Activated T-cell treated with anti-CD3 and anti-CD28 coated beads, Interleukin-2, amount 50 U/mL, for 24 hours (primary cell): ENCODE data around the gene AMOTL1.

Experiments
- DNase-seq: peaks from one replicate; pipeline ENCODE4 v3.0.0-alpha.2; 2020
- H3K27ac Mint-ChIP-seq: 2 replicates; pipeline ENCODE4 v1.8.0; 2020; ENCODE audit warnings: mild to moderate bottlenecking, mixed read lengths
- H3K27me3 Mint-ChIP-seq: 2 replicates; pipeline ENCODE4 v1.8.0; 2020; ENCODE audit warnings: mixed read lengths
- H3K36me3 Mint-ChIP-seq: 2 replicates; pipeline ENCODE4 v1.8.0; 2020; ENCODE audit warnings: low read depth, mixed read lengths
- H3K4me1 Mint-ChIP-seq: 2 replicates; pipeline ENCODE4 v1.8.0; 2020; ENCODE audit warnings: low read depth, mixed read lengths
- H3K4me3 Mint-ChIP-seq: 2 replicates; pipeline ENCODE4 v1.8.0; 2020; ENCODE audit warnings: mild to moderate bottlenecking, moderate library complexity, mixed read lengths
- H3K9me3 Mint-ChIP-seq: 2 replicates; pipeline ENCODE4 v1.8.0; 2020; ENCODE audit warnings: mixed read lengths

Gene AMOTL1

GRCh38 chr11:94735907-94736306 lies 32.2 kb upstream of the AMOTL1 start:
- Mint-ChIP-seq H3K9me3 (no peaks in the 10 kb centered on the region), H3K27me3 (peaks cover 12% of the 10 kb centered on the region), H3K4me3 (no peak overlapping the region), H3K4me1 (peaks cover 4% of the 10 kb centered on the region), H3K27ac (no peak overlapping the region), H3K36me3 (no peaks in the 10 kb centered on the region)
- DNase-seq = no peak

GRCh38 chr11:94737171-94737611 lies 31.0 kb upstream of the AMOTL1 start:
- no peak for DNase-seq
- H3K4me3 Mint-ChIP-seq = no peak overlapping the region
- H3K4me1 Mint-ChIP-seq = peaks cover 14% of the 10 kb centered on the region
- H3K27me3 Mint-ChIP-seq = peaks cover 25% of the 10 kb centered on the region
- H3K27ac Mint-ChIP-seq = no peak overlapping the region
- H3K9me3 Mint-ChIP-seq = no peaks in the 10 kb centered on the region
- H3K36me3 Mint-ChIP-seq = no peaks in the 10 kb centered on the region

GRCh38 chr11:94738746-94739145 lies 29.4 kb upstream of the AMOTL1 start:
- Mint-ChIP-seq H3K4me1 (peaks cover 14% of the 10 kb centered on the region), H3K36me3 (no peaks in the 10 kb centered on the region), H3K9me3 (no peaks in the 10 kb centered on the region), H3K27ac (no peak overlapping the region), H3K27me3 (peaks cover 37% of the 10 kb centered on the region), H3K4me3 (no peak overlapping the region)
- no peak for DNase-seq

GRCh38 chr11:94739331-94739730 lies 28.8 kb upstream of the AMOTL1 start:
- Mint-ChIP-seq H3K27me3 (peaks cover 40% of the 10 kb centered on the region), H3K9me3 (no peaks in the 10 kb centered on the region), H3K4me1 (peaks cover 14% of the 10 kb centered on the region), H3K36me3 (no peaks in the 10 kb centered on the region), H3K4me3 (no peak overlapping the region), H3K27ac (no peak overlapping the region)
- no peak for DNase-seq

- H3K27me3 Mint-ChIP-seq = peaks cover 43% of the 10 kb centered on the region
- H3K9me3 Mint-ChIP-seq = no peaks in the 10 kb centered on the region
- peaks cover 13% of the 10 kb centered on the region for H3K4me1 Mint-ChIP-seq
- DNase-seq = peak; percentile 31
- no peak overlapping the region for H3K27ac Mint-ChIP-seq
- H3K36me3 Mint-ChIP-seq = no peaks in the 10 kb centered on the region
- peak overlapping the region; percentile 65 for H3K4me3 Mint-ChIP-seq
These were observed 27.8 kb upstream of the AMOTL1 start for GRCh38 chr11:94740083-94741021.

GRCh38 chr11:94741022-94741679 lies 27.0 kb upstream of the AMOTL1 start:
- Mint-ChIP-seq H3K9me3 (no peaks in the 10 kb centered on the region), H3K27ac (no peak overlapping the region), H3K27me3 (peaks cover 44% of the 10 kb centered on the region), H3K4me1 (peaks cover 13% of the 10 kb centered on the region), H3K36me3 (no peaks in the 10 kb centered on the region), H3K4me3 (peak overlapping the region; percentile 65)
- peak; percentile 32 for DNase-seq

GRCh38 chr11:94742665-94743064 lies 25.5 kb upstream of the AMOTL1 start:
- Mint-ChIP-seq H3K4me1 (peaks cover 13% of the 10 kb centered on the region), H3K36me3 (no peaks in the 10 kb centered on the region), H3K9me3 (no peaks in the 10 kb centered on the region), H3K27ac (no peak overlapping the region), H3K4me3 (no peak overlapping the region), H3K27me3 (peaks cover 50% of the 10 kb centered on the region)
- DNase-seq = no peak

- no peak overlapping the region for H3K27ac Mint-ChIP-seq
- H3K27me3 Mint-ChIP-seq = peaks cover 64% of the 10 kb centered on the region
- no peaks in the 10 kb centered on the region for H3K9me3 Mint-ChIP-seq
- peaks cover 2% of the 10 kb centered on the region for H3K4me1 Mint-ChIP-seq
- no peak for DNase-seq
- H3K36me3 Mint-ChIP-seq = no peaks in the 10 kb centered on the region
- no peak overlapping the region for H3K4me3 Mint-ChIP-seq
These were observed 21.4 kb upstream of the AMOTL1 start for GRCh38 chr11:94746721-94747120.

- Mint-ChIP-seq H3K9me3 (no peaks in the 10 kb centered on the region), H3K4me1 (no peaks in the 10 kb centered on the region), H3K27me3 (peaks cover 64% of the 10 kb centered on the region), H3K4me3 (no peak overlapping the region), H3K27ac (no peak overlapping the region), H3K36me3 (no peaks in the 10 kb centered on the region)
- no peak for DNase-seq
These were observed 21.0 kb upstream of the AMOTL1 start for GRCh38 chr11:94747146-94747545.

GRCh38 chr11:94747601-94748041 lies 20.5 kb upstream of the AMOTL1 start:
- DNase-seq = no peak
- peaks cover 64% of the 10 kb centered on the region for H3K27me3 Mint-ChIP-seq
- no peak overlapping the region for H3K4me3 Mint-ChIP-seq
- no peak overlapping the region for H3K27ac Mint-ChIP-seq
- H3K9me3 Mint-ChIP-seq = no peaks in the 10 kb centered on the region
- H3K4me1 Mint-ChIP-seq = no peaks in the 10 kb centered on the region
- no peaks in the 10 kb centered on the region for H3K36me3 Mint-ChIP-seq

- H3K36me3 Mint-ChIP-seq = no peaks in the 10 kb centered on the region
- no peaks in the 10 kb centered on the region for H3K9me3 Mint-ChIP-seq
- H3K27ac Mint-ChIP-seq = no peak overlapping the region
- H3K4me3 Mint-ChIP-seq = no peak overlapping the region
- DNase-seq = no peak
- H3K4me1 Mint-ChIP-seq = no peaks in the 10 kb centered on the region
- H3K27me3 Mint-ChIP-seq = peaks cover 62% of the 10 kb centered on the region
These were observed 18.8 kb upstream of the AMOTL1 start for GRCh38 chr11:94749369-94749768.

GRCh38 chr11:94750319-94751217 lies 17.6 kb upstream of the AMOTL1 start:
- Mint-ChIP-seq H3K9me3 (no peaks in the 10 kb centered on the region), H3K4me1 (no peaks in the 10 kb centered on the region), H3K36me3 (no peaks in the 10 kb centered on the region), H3K27ac (no peak overlapping the region), H3K27me3 (peaks cover 61% of the 10 kb centered on the region), H3K4me3 (no peak overlapping the region)
- DNase-seq = no peak

GRCh38 chr11:94751218-94751609 lies 16.9 kb upstream of the AMOTL1 start:
- H3K27ac Mint-ChIP-seq = no peak overlapping the region
- H3K4me1 Mint-ChIP-seq = no peaks in the 10 kb centered on the region
- no peak for DNase-seq
- H3K27me3 Mint-ChIP-seq = peaks cover 58% of the 10 kb centered on the region
- no peak overlapping the region for H3K4me3 Mint-ChIP-seq
- H3K36me3 Mint-ChIP-seq = no peaks in the 10 kb centered on the region
- no peaks in the 10 kb centered on the region for H3K9me3 Mint-ChIP-seq

- peaks cover 53% of the 10 kb centered on the region for H3K27me3 Mint-ChIP-seq
- no peak overlapping the region for H3K4me3 Mint-ChIP-seq
These were observed 16.4 kb upstream of the AMOTL1 start for GRCh38 chr11:94751786-94752185.

More at GRCh38 chr11:94751786-94752185, 16.4 kb upstream of the AMOTL1 start:
- no peaks in the 10 kb centered on the region for H3K4me1 Mint-ChIP-seq
- no peak for DNase-seq
- no peaks in the 10 kb centered on the region for H3K36me3 Mint-ChIP-seq
- no peak overlapping the region for H3K27ac Mint-ChIP-seq
- no peaks in the 10 kb centered on the region for H3K9me3 Mint-ChIP-seq
